Measurements from ENCODE around the gene PTPRM. TPM values are rescaled to one million over a fixed set of nuclear protein-coding genes. Genes with fewer than 3 reads are reported as not detected.

Gene PTPRM
- total RNA-seq, 1 donor from 2014 or later, result 10.7 TPM

GRCh38 chr18:8229787-8230186, 662.7 kb downstream of the PTPRM start:
- no peaks in the 10 kb centered on the region for H3K4me1 Mint-ChIP-seq (ENCODE audit: low read depth)
- no peaks in the 10 kb centered on the region for H3K27me3 Mint-ChIP-seq (ENCODE audit: insufficient read depth)
- no peaks in the 10 kb centered on the region for H3K9me3 Mint-ChIP-seq
- no peak overlapping the region for H3K27ac Mint-ChIP-seq
- DNase-seq (ENCODE audit: low spot score), result no peak
- H3K36me3 Mint-ChIP-seq (ENCODE audit: low read depth), result no peaks in the 10 kb centered on the region
- intact Hi-C loops (cut with micrococcal nuclease), result no loop called here
- no peak overlapping the region for H3K4me3 Mint-ChIP-seq

GRCh38 chr18:8231316-8231715, 664.2 kb downstream of the PTPRM start:
- Mint-ChIP-seq H3K36me3 (ENCODE audit: low read depth) (no peaks in the 10 kb centered on the region), H3K27ac (no peak overlapping the region), H3K4me3 (no peak overlapping the region), H3K4me1 (ENCODE audit: low read depth) (no peaks in the 10 kb centered on the region), H3K27me3 (ENCODE audit: insufficient read depth) (no peaks in the 10 kb centered on the region), H3K9me3 (no peaks in the 10 kb centered on the region)
- no peak for DNase-seq (ENCODE audit: low spot score)
- intact Hi-C loops (cut with micrococcal nuclease), result no loop called here

- H3K4me3 Mint-ChIP-seq, result no peak overlapping the region
- DNase-seq (ENCODE audit: low spot score), result no peak
- no peaks in the 10 kb centered on the region for H3K36me3 Mint-ChIP-seq (ENCODE audit: low read depth)
- H3K4me1 Mint-ChIP-seq (ENCODE audit: low read depth), result no peaks in the 10 kb centered on the region
- intact Hi-C loops (cut with micrococcal nuclease), result no loop called here
- H3K27ac Mint-ChIP-seq, result no peak overlapping the region
- H3K9me3 Mint-ChIP-seq, result no peaks in the 10 kb centered on the region
- no peaks in the 10 kb centered on the region for H3K27me3 Mint-ChIP-seq (ENCODE audit: insufficient read depth)
Measured at GRCh38 chr18:8232791-8233190, 665.7 kb downstream of the PTPRM start.

- H3K27me3 Mint-ChIP-seq (ENCODE audit: insufficient read depth), result peaks cover 2% of the 10 kb centered on the region
- no peak overlapping the region for H3K27ac Mint-ChIP-seq
- H3K9me3 Mint-ChIP-seq, result no peaks in the 10 kb centered on the region
- no peaks in the 10 kb centered on the region for H3K36me3 Mint-ChIP-seq (ENCODE audit: low read depth)
- no peak overlapping the region for H3K4me3 Mint-ChIP-seq
- DNase-seq (ENCODE audit: low spot score), result no peak
- intact Hi-C loops (cut with micrococcal nuclease), result no loop called here
- no peaks in the 10 kb centered on the region for H3K4me1 Mint-ChIP-seq (ENCODE audit: low read depth)
Measured at GRCh38 chr18:8235894-8236293, 668.8 kb downstream of the PTPRM start.

GRCh38 chr18:8238507-8238906, 671.4 kb downstream of the PTPRM start:
- no peak for DNase-seq (ENCODE audit: low spot score)
- intact Hi-C loops (cut with micrococcal nuclease), result no loop called here
- Mint-ChIP-seq H3K36me3 (ENCODE audit: low read depth) (no peaks in the 10 kb centered on the region), H3K4me3 (no peak overlapping the region), H3K4me1 (ENCODE audit: low read depth) (no peaks in the 10 kb centered on the region), H3K9me3 (no peaks in the 10 kb centered on the region), H3K27ac (no peak overlapping the region), H3K27me3 (ENCODE audit: insufficient read depth) (peaks cover 2% of the 10 kb centered on the region)

- peaks cover 2% of the 10 kb centered on the region for H3K27me3 Mint-ChIP-seq (ENCODE audit: insufficient read depth)
- no peaks in the 10 kb centered on the region for H3K4me1 Mint-ChIP-seq (ENCODE audit: low read depth)
Measured at GRCh38 chr18:8241731-8242130, 674.6 kb downstream of the PTPRM start.

GRCh38 chr18:8242151-8242696, 675.1 kb downstream of the PTPRM start:
- Mint-ChIP-seq H3K27ac (no peak overlapping the region), H3K4me1 (ENCODE audit: low read depth) (no peaks in the 10 kb centered on the region), H3K36me3 (ENCODE audit: low read depth) (no peaks in the 10 kb centered on the region), H3K27me3 (ENCODE audit: insufficient read depth) (peaks cover 2% of the 10 kb centered on the region), H3K4me3 (no peak overlapping the region), H3K9me3 (no peaks in the 10 kb centered on the region)
- intact Hi-C loops (cut with micrococcal nuclease), result no loop called here
- DNase-seq (ENCODE audit: low spot score), result no peak

More at GRCh38 chr18:8241731-8242130, 674.6 kb downstream of the PTPRM start:
- intact Hi-C loops (cut with micrococcal nuclease), result no loop called here
- H3K9me3 Mint-ChIP-seq, result no peaks in the 10 kb centered on the region
- no peak overlapping the region for H3K27ac Mint-ChIP-seq
- H3K4me3 Mint-ChIP-seq, result no peak overlapping the region
- no peak for DNase-seq (ENCODE audit: low spot score)
- no peaks in the 10 kb centered on the region for H3K36me3 Mint-ChIP-seq (ENCODE audit: low read depth)

- H3K27ac Mint-ChIP-seq, result no peak overlapping the region
- no peaks in the 10 kb centered on the region for H3K4me1 Mint-ChIP-seq (ENCODE audit: low read depth)
- H3K36me3 Mint-ChIP-seq (ENCODE audit: low read depth), result no peaks in the 10 kb centered on the region
- H3K27me3 Mint-ChIP-seq (ENCODE audit: insufficient read depth), result no peaks in the 10 kb centered on the region
- no peaks in the 10 kb centered on the region for H3K9me3 Mint-ChIP-seq
- intact Hi-C loops (cut with micrococcal nuclease), result no loop called here
- no peak for DNase-seq (ENCODE audit: low spot score)
- no peak overlapping the region for H3K4me3 Mint-ChIP-seq
Measured at GRCh38 chr18:8247700-8248099, 680.6 kb downstream of the PTPRM start.

GRCh38 chr18:8248576-8248975, 681.5 kb downstream of the PTPRM start:
- H3K4me1 Mint-ChIP-seq (ENCODE audit: low read depth), result no peaks in the 10 kb centered on the region
- no peak overlapping the region for H3K27ac Mint-ChIP-seq
- H3K4me3 Mint-ChIP-seq, result no peak overlapping the region
- no peak for DNase-seq (ENCODE audit: low spot score)
- no peaks in the 10 kb centered on the region for H3K9me3 Mint-ChIP-seq
- no peaks in the 10 kb centered on the region for H3K36me3 Mint-ChIP-seq (ENCODE audit: low read depth)
- H3K27me3 Mint-ChIP-seq (ENCODE audit: insufficient read depth), result no peaks in the 10 kb centered on the region
- intact Hi-C loops (cut with micrococcal nuclease), result no loop called here

GRCh38 chr18:8249811-8250210, 682.7 kb downstream of the PTPRM start:
- H3K27ac Mint-ChIP-seq, result no peak overlapping the region
- DNase-seq (ENCODE audit: low spot score), result no peak
- H3K36me3 Mint-ChIP-seq (ENCODE audit: low read depth), result no peaks in the 10 kb centered on the region
- H3K27me3 Mint-ChIP-seq (ENCODE audit: insufficient read depth), result no peaks in the 10 kb centered on the region
- no peak overlapping the region for H3K4me3 Mint-ChIP-seq
- no peaks in the 10 kb centered on the region for H3K4me1 Mint-ChIP-seq (ENCODE audit: low read depth)
- intact Hi-C loops (cut with micrococcal nuclease), result no loop called here
- no peaks in the 10 kb centered on the region for H3K9me3 Mint-ChIP-seq

- no peak overlapping the region for H3K4me3 Mint-ChIP-seq
- no peak for DNase-seq (ENCODE audit: low spot score)
- no peak overlapping the region for H3K27ac Mint-ChIP-seq
- intact Hi-C loops (cut with micrococcal nuclease), result no loop called here
- no peaks in the 10 kb centered on the region for H3K9me3 Mint-ChIP-seq
- H3K27me3 Mint-ChIP-seq (ENCODE audit: insufficient read depth), result no peaks in the 10 kb centered on the region
- no peaks in the 10 kb centered on the region for H3K4me1 Mint-ChIP-seq (ENCODE audit: low read depth)
- H3K36me3 Mint-ChIP-seq (ENCODE audit: low read depth), result no peaks in the 10 kb centered on the region
Measured at GRCh38 chr18:8252371-8252770, 685.3 kb downstream of the PTPRM start.

- Mint-ChIP-seq H3K27me3 (ENCODE audit: insufficient read depth) (no peaks in the 10 kb centered on the region), H3K36me3 (ENCODE audit: low read depth) (no peaks in the 10 kb centered on the region), H3K4me3 (no peak overlapping the region), H3K9me3 (no peaks in the 10 kb centered on the region), H3K4me1 (ENCODE audit: low read depth) (no peaks in the 10 kb centered on the region), H3K27ac (no peak overlapping the region)
- DNase-seq (ENCODE audit: low spot score), result no peak
- intact Hi-C loops (cut with micrococcal nuclease), result no loop called here
Measured at GRCh38 chr18:8253944-8254343, 686.8 kb downstream of the PTPRM start.

GRCh38 chr18:8254654-8255053, 687.5 kb downstream of the PTPRM start:
- Mint-ChIP-seq H3K9me3 (no peaks in the 10 kb centered on the region), H3K36me3 (ENCODE audit: low read depth) (no peaks in the 10 kb centered on the region), H3K27me3 (ENCODE audit: insufficient read depth) (no peaks in the 10 kb centered on the region)

GRCh38 chr18:8257851-8258434, 690.8 kb downstream of the PTPRM start:
- no peaks in the 10 kb centered on the region for H3K9me3 Mint-ChIP-seq
- H3K36me3 Mint-ChIP-seq (ENCODE audit: low read depth), result no peaks in the 10 kb centered on the region
- no peaks in the 10 kb centered on the region for H3K27me3 Mint-ChIP-seq (ENCODE audit: insufficient read depth)
- no peak overlapping the region for H3K4me3 Mint-ChIP-seq
- no peak overlapping the region for H3K27ac Mint-ChIP-seq
- no peaks in the 10 kb centered on the region for H3K4me1 Mint-ChIP-seq (ENCODE audit: low read depth)
- no peak for DNase-seq (ENCODE audit: low spot score)
- intact Hi-C loops (cut with micrococcal nuclease), result no loop called here

More at GRCh38 chr18:8254654-8255053, 687.5 kb downstream of the PTPRM start:
- H3K4me3 Mint-ChIP-seq, result no peak overlapping the region
- no peaks in the 10 kb centered on the region for H3K4me1 Mint-ChIP-seq (ENCODE audit: low read depth)
- no peak for DNase-seq (ENCODE audit: low spot score)
- H3K27ac Mint-ChIP-seq, result no peak overlapping the region
- intact Hi-C loops (cut with micrococcal nuclease), result no loop called here

All from activated T-helper 1 cell treated with anti-CD3 and anti-CD28 coated beads, Interleukin-12 subunit alpha, Interleukin-12 subunit beta, Interleukin-2, Interleukin-4 antibody, amounts not matched to agents 30 ng/mL and 10 ng/mL and 1 ng/mL, durations not matched to agents 14 hours and 24 hours and 36 hours (primary cell).